ENCODE measurements around the gene UNC5B. TPM values are rescaled to one million over a fixed set of nuclear protein-coding genes. Genes with fewer than 3 reads are reported as not detected.

The UNC5B gene
- total and polyA plus RNA-seq, 2 donors from 2014 or later: 5.5 to 22.6 TPM

DNA sequence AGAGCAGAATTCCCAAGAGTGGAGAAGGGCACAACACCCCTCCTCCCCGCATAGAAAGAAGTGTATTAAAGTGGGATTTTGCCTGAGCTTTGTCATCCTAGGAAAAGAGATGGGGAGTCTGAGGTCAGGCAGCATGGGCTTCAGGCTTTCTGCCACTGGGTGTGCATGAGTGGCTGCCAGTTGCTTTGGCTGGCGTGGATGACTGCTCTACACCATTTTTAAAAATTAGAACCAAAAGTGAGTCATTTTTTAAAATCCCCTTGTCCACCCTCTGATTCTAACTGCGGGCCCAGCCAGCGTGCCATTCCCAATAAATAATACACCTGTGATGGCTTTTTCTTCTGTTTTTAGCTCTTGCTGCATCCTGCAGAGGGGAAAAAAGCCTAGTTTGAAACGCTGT lies 120.1 kb downstream of the UNC5B start:
- DNase-seq (no peak), FAIRE-seq (no peak)
- TF ChIP-seq, protein P1, sequence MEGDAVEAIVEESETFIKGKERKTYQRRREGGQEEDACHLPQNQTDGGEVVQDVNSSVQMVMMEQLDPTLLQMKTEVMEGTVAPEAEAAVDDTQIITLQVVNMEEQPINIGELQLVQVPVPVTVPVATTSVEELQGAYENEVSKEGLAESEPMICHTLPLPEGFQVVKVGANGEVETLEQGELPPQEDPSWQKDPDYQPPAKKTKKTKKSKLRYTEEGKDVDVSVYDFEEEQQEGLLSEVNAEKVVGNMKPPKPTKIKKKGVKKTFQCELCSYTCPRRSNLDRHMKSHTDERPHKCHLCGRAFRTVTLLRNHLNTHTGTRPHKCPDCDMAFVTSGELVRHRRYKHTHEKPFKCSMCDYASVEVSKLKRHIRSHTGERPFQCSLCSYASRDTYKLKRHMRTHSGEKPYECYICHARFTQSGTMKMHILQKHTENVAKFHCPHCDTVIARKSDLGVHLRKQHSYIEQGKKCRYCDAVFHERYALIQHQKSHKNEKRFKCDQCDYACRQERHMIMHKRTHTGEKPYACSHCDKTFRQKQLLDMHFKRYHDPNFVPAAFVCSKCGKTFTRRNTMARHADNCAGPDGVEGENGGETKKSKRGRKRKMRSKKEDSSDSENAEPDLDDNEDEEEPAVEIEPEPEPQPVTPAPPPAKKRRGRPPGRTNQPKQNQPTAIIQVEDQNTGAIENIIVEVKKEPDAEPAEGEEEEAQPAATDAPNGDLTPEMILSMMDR (IDR thresholded peaks at IDR 0.05; ENCODE audit: borderline replicate concordance, extremely low read depth, insufficient read depth): no peak
- Histone ChIP-seq H3K9me3 (ENCODE audit: control insufficient read depth in 2 of 3, insufficient read depth in 1 of 3, low read length in 3 of 3) (no peaks in the 10 kb centered on the region), H3K36me3 (ENCODE audit: control insufficient read depth in 2 of 3, insufficient read depth in 3 of 3, low read length in 3 of 3) (no peaks in the 10 kb centered on the region), H3K27ac (ENCODE audit: low read depth in 2 of 2, low read length in 2 of 2) (no peak overlapping the region), H3K4me1 (ENCODE audit: control insufficient read depth in 2 of 3, insufficient read depth in 2 of 3, low read depth in 1 of 3, low read length in 3 of 3) (peaks cover 6 to 27% (median 14%) of the 10 kb centered on the region in 3 donors), H3K4me3 (ENCODE audit: low read length in 3 of 3) (no peak overlapping the region), H3K9ac (ENCODE audit: low read length in 3 of 3) (no peak overlapping the region), H3K27me3 (ENCODE audit: control insufficient read depth, insufficient read depth, low read length) (no peaks in the 10 kb centered on the region)
- intact Hi-C loops (cut with DNase I): no loop called here

DNA sequence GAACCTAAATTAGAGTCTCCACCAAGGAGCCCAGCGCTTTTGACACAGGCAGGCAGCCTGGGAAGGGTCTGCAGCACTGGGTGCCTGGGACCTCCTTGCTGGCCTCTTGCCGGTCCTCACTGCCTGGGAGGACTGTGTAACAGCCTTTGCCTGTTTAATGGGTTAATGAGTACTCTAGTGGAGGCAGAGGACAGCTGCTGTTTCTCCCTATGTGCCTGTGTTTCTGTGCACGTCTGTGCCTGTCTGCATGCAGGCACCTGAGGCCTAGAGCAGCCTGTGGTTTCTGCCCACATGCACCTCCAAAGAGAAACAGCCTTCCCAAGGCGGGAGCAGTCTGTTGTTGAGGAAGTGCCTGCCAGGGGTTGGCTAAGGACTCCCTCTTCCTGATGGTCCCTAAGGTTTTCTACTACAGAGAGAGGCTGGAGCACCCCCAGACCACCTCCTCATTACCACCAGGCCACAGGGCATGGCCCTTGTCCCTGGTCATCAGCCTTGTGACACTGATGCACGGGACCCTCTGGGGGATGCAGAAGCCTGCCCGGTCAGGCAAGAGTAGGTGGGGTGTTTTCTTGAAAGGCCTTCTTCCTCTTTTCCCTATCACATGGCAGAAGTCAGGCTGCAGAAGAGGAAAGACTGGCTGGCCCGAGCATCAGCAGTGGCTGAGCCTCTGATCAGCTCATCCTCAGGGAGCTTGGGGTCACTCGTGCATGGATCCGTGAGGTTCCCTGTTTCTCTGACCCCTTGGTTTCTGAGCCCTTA lies 120.9 kb downstream of the UNC5B start:
- no peak overlapping the region for H3K9ac ChIP-seq (ENCODE audit: low read length in 3 of 3)
- no peak for DNase-seq
- intact Hi-C loops (cut with DNase I): no loop called here
- H3K4me1 ChIP-seq (ENCODE audit: control insufficient read depth in 2 of 3, insufficient read depth in 2 of 3, low read depth in 1 of 3, low read length in 3 of 3): peaks cover 6 to 30% (median 14%) of the 10 kb centered on the region in 3 donors
- H3K27me3 ChIP-seq (ENCODE audit: control insufficient read depth, insufficient read depth, low read length): no peaks in the 10 kb centered on the region
- H3K9me3 ChIP-seq (ENCODE audit: control insufficient read depth in 2 of 3, insufficient read depth in 1 of 3, low read length in 3 of 3): no peaks in the 10 kb centered on the region
- FAIRE-seq: no peak
- TF ChIP-seq, protein P1 (IDR thresholded peaks at IDR 0.05; ENCODE audit: borderline replicate concordance, extremely low read depth, insufficient read depth): no peak
- no peak overlapping the region for H3K27ac ChIP-seq (ENCODE audit: low read depth in 2 of 2, low read length in 2 of 2)
- no peaks in the 10 kb centered on the region for H3K36me3 ChIP-seq (ENCODE audit: control insufficient read depth in 2 of 3, insufficient read depth in 3 of 3, low read length in 3 of 3)
- H3K4me3 ChIP-seq (ENCODE audit: low read length in 3 of 3): no peak overlapping the region

DNA sequence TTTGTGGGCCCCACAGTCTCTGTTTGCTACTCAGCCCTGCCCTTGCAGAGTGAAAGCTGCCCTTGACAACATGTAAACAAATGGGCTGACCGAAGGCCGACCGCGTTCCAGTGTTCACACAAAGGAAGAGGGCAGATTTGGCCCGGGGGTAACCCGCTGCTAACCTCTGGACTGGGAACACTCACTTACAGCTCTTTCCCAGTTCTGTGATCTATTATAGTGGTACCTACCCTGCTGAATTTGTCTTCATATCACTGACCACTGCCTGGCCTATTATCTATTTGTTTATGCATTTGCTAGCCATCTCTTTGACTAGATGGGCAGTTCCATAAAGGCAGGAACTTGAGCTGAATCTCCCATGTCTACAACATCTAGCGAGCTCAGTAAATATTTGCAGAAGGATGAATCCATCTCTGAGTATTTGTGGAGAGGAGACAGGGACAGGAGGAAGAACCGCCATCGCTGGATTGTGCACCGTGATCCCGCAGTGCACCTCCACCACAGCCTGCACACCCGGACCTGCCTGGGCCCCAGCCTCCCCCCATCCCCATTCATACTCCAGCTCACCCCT lies 121.9 kb downstream of the UNC5B start:
- H3K9me3 ChIP-seq (ENCODE audit: control insufficient read depth in 2 of 3, insufficient read depth in 1 of 3, low read length in 3 of 3): no peaks in the 10 kb centered on the region
- no peaks in the 10 kb centered on the region for H3K27me3 ChIP-seq (ENCODE audit: control insufficient read depth, insufficient read depth, low read length)
- peaks cover 6 to 30% (median 14%) of the 10 kb centered on the region in 3 donors for H3K4me1 ChIP-seq (ENCODE audit: control insufficient read depth in 2 of 3, insufficient read depth in 2 of 3, low read depth in 1 of 3, low read length in 3 of 3)
- H3K36me3 ChIP-seq (ENCODE audit: control insufficient read depth in 2 of 3, insufficient read depth in 3 of 3, low read length in 3 of 3): no peaks in the 10 kb centered on the region
- TF ChIP-seq, protein P1 (IDR thresholded peaks at IDR 0.05; ENCODE audit: borderline replicate concordance, extremely low read depth, insufficient read depth): no peak
- H3K4me3 ChIP-seq (ENCODE audit: low read length in 3 of 3): no peak overlapping the region
- peak in 2 of 5 donors; percentile 39 to 57 for DNase-seq
- H3K27ac ChIP-seq (ENCODE audit: low read depth in 2 of 2, low read length in 2 of 2): no peak overlapping the region
- no peak overlapping the region for H3K9ac ChIP-seq (ENCODE audit: low read length in 3 of 3)
- FAIRE-seq: no peak
- intact Hi-C loops (cut with DNase I): no loop called here

All from kidney (tissue), 14 donors.